ENCODE data around the gene COL6A2. TPM values are rescaled to one million over a fixed set of nuclear protein-coding genes. Genes with fewer than 3 reads are reported as not detected.

Gene COL6A2
- total and polyA plus RNA-seq, 10 of the 15 experiments (the other 5 are each of a cell fraction or from before 2014, with no cell fraction given), result 0.16 to 1.3 (median 0.34) TPM; not detected in 7

DNA sequence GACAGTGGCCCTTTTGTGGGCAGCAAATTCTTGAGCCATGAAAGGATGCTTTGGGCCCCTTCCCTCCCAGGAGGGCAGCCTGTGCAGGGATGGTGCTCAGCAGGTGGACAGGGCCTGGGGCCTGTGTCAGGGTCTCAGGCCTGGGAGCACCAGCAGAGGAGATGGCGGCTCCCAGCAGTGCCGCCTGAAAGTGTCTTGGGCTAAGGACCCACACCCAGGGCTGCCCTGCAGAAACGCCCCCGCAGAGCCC is 33.6 kb downstream of the COL6A2 start (continued):
- TF ChIP-seq, protein P1, sequence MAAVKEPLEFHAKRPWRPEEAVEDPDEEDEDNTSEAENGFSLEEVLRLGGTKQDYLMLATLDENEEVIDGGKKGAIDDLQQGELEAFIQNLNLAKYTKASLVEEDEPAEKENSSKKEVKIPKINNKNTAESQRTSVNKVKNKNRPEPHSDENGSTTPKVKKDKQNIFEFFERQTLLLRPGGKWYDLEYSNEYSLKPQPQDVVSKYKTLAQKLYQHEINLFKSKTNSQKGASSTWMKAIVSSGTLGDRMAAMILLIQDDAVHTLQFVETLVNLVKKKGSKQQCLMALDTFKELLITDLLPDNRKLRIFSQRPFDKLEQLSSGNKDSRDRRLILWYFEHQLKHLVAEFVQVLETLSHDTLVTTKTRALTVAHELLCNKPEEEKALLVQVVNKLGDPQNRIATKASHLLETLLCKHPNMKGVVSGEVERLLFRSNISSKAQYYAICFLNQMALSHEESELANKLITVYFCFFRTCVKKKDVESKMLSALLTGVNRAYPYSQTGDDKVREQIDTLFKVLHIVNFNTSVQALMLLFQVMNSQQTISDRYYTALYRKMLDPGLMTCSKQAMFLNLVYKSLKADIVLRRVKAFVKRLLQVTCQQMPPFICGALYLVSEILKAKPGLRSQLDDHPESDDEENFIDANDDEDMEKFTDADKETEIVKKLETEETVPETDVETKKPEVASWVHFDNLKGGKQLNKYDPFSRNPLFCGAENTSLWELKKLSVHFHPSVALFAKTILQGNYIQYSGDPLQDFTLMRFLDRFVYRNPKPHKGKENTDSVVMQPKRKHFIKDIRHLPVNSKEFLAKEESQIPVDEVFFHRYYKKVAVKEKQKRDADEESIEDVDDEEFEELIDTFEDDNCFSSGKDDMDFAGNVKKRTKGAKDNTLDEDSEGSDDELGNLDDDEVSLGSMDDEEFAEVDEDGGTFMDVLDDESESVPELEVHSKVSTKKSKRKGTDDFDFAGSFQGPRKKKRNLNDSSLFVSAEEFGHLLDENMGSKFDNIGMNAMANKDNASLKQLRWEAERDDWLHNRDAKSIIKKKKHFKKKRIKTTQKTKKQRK (IDR thresholded peaks at IDR 0.05; ENCODE audit: low read depth, low read length), result no peak
- TF ChIP-seq BHLHE40 (IDR thresholded peaks at IDR 0.05; ENCODE audit: borderline replicate concordance in 1 of 2, low read depth in 2 of 2, low read length in 1 of 2) (no peak), NR2C2 (IDR thresholded peaks at IDR 0.05; ENCODE audit: borderline replicate concordance, control insufficient read depth, insufficient read length, low read depth) (no peak), ZZZ3 (IDR thresholded peaks at IDR 0.05; ENCODE audit: control insufficient read depth, insufficient read length, low read depth) (no peak), CREM (IDR thresholded peaks at IDR 0.05; ENCODE audit: low read depth) (no peak)
- TF ChIP-seq, protein P2, sequence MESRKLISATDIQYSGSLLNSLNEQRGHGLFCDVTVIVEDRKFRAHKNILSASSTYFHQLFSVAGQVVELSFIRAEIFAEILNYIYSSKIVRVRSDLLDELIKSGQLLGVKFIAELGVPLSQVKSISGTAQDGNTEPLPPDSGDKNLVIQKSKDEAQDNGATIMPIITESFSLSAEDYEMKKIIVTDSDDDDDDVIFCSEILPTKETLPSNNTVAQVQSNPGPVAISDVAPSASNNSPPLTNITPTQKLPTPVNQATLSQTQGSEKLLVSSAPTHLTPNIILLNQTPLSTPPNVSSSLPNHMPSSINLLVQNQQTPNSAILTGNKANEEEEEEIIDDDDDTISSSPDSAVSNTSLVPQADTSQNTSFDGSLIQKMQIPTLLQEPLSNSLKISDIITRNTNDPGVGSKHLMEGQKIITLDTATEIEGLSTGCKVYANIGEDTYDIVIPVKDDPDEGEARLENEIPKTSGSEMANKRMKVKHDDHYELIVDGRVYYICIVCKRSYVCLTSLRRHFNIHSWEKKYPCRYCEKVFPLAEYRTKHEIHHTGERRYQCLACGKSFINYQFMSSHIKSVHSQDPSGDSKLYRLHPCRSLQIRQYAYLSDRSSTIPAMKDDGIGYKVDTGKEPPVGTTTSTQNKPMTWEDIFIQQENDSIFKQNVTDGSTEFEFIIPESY (IDR thresholded peaks at IDR 0.05), result no peak

DNA sequence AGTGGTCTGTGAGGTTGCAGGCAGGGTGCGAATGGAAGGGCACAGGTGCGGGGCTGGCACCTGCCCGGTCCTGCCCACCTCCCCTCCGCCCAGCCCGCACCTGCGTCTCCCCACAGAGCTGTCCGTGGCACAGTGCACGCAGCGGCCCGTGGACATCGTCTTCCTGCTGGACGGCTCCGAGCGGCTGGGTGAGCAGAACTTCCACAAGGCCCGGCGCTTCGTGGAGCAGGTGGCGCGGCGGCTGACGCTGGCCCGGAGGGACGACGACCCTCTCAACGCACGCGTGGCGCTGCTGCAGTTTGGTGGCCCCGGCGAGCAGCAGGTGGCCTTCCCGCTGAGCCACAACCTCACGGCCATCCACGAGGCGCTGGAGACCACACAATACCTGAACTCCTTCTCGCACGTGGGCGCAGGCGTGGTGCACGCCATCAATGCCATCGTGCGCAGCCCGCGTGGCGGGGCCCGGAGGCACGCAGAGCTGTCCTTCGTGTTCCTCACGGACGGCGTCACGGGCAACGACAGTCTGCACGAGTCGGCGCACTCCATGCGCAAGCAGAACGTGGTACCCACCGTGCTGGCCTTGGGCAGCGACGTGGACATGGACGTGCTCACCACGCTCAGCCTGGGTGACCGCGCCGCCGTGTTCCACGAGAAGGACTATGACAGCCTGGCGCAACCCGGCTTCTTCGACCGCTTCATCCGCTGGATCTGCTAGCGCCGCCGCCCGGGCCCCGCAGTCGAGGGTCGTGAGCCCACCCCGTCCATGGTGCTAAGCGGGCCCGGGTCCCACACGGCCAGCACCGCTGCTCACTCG is 34.1 kb downstream of the COL6A2 start:
- no peaks in the 10 kb centered on the region for H3K79me2 ChIP-seq (ENCODE audit: control insufficient read depth, insufficient read depth, low read length)
- no peak overlapping the region for H3K4me2 ChIP-seq (ENCODE audit: control insufficient read depth, insufficient read depth)
- CTCF ChIA-PET, result no interaction called here
- no peaks in the 10 kb centered on the region for H3K36me3 ChIP-seq (ENCODE audit: control insufficient read depth in 2 of 2, insufficient read depth in 2 of 2, low read length in 1 of 2)
- SMC1A ChIA-PET (ENCODE audit: uncharacterized antibody, unreplicated experiment), result no interaction called here
- no peaks in the 10 kb centered on the region; the same call in 2 of the 3 replicates for H3K9me3 ChIP-seq (replicated peaks; ENCODE audit: control insufficient read depth, insufficient read depth, low read length)
- BruUV-seq (replicated peaks), result no TSS peak
- no peaks in the 10 kb centered on the region for H3K4me1 ChIP-seq (ENCODE audit: control insufficient read depth, insufficient read depth, low read length)
- POLR2A ChIA-PET, result no interaction called here
- no peak overlapping the region for H3K9ac ChIP-seq (ENCODE audit: control insufficient read depth, insufficient read depth, low read length)
- FAIRE-seq (no peak), ATAC-seq (no peak), DNase-seq (ENCODE audit: low read depth, low spot score) (no peak)
- H3K27me3 ChIP-seq (replicated peaks in 1 of 2; ENCODE audit: control insufficient read depth in 2 of 2, insufficient read depth in 2 of 2, low read length in 1 of 2), result no peaks in the 10 kb centered on the region
- in situ Hi-C loops (cut with MboI) (no loop called here), intact Hi-C loops (cut with micrococcal nuclease; ENCODE audit: unreplicated experiment) (no loop called here)
- H3K4me3 ChIP-seq, result no peak overlapping the region
- no peak overlapping the region for H2AFZ ChIP-seq (ENCODE audit: control insufficient read depth, low read depth, low read length)
- no peaks in the 10 kb centered on the region for H4K20me1 ChIP-seq (ENCODE audit: control insufficient read depth, insufficient read depth)
- RAD21 ChIA-PET (ENCODE audit: unreplicated experiment), result no interaction called here
- no peak overlapping the region for H3K27ac ChIP-seq (ENCODE audit: control insufficient read depth, insufficient read depth)
- 86% methylated on average over 75 of the region's 85 CpGs for WGBS (ENCODE audit: insufficient coverage, insufficient replicate concordance, low lambda C conversion rate, missing lambda C conversion rate)
- TF ChIP-seq LARP7 (IDR thresholded peaks at IDR 0.05) (no peak), SMARCA5 (IDR thresholded peaks at IDR 0.05) (no peak), CEBPB (IDR thresholded peaks at IDR 0.05; ENCODE audit: borderline replicate concordance in 1 of 2, low read depth in 2 of 2, low read length in 2 of 2) (no peak), NFYB (IDR thresholded peaks at IDR 0.05; ENCODE audit: insufficient read depth, low read depth, low read length) (no peak), POLR2AphosphoS5 (IDR thresholded peaks at IDR 0.05; ENCODE audit: low read length) (no peak), SMC3 (IDR thresholded peaks at IDR 0.05; ENCODE audit: borderline replicate concordance, low read length) (no peak), BMI1 (IDR thresholded peaks at IDR 0.05; ENCODE audit: borderline replicate concordance) (no peak), NFIC (IDR thresholded peaks at IDR 0.05; ENCODE audit: low read depth, low read length) (no peak), BCL11A (IDR thresholded peaks at IDR 0.05; ENCODE audit: low read depth, low read length) (no peak), SMAD1 (IDR thresholded peaks at IDR 0.05; ENCODE audit: low read depth, partially characterized antibody) (no peak)
- TF ChIP-seq, protein P3, sequence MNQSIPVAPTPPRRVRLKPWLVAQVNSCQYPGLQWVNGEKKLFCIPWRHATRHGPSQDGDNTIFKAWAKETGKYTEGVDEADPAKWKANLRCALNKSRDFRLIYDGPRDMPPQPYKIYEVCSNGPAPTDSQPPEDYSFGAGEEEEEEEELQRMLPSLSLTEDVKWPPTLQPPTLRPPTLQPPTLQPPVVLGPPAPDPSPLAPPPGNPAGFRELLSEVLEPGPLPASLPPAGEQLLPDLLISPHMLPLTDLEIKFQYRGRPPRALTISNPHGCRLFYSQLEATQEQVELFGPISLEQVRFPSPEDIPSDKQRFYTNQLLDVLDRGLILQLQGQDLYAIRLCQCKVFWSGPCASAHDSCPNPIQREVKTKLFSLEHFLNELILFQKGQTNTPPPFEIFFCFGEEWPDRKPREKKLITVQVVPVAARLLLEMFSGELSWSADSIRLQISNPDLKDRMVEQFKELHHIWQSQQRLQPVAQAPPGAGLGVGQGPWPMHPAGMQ (IDR thresholded peaks at IDR 0.05; ENCODE audit: borderline replicate concordance), result no peak
